ENCODE results near the gene ANXA1.

DNA sequence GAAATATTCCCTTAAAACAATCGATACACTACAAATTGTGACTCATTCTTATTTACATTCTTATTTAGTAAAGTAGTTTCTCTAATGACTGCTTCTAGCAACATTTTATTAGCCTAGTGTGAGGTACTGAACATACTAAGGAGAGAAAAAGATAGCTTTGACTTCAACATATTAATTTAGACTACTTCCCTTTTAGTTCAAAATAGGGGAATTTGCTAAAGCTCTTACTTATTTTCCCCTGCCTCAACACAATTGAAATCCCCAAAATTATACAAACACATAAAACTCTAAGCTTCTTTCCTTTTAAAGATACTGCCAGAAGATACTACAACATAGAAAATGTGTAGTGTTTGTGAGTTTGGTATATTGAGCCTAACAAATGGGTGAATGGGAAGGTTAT lies 55.2 kb downstream of the ANXA1 start:
- TF ChIP-seq, protein P1, sequence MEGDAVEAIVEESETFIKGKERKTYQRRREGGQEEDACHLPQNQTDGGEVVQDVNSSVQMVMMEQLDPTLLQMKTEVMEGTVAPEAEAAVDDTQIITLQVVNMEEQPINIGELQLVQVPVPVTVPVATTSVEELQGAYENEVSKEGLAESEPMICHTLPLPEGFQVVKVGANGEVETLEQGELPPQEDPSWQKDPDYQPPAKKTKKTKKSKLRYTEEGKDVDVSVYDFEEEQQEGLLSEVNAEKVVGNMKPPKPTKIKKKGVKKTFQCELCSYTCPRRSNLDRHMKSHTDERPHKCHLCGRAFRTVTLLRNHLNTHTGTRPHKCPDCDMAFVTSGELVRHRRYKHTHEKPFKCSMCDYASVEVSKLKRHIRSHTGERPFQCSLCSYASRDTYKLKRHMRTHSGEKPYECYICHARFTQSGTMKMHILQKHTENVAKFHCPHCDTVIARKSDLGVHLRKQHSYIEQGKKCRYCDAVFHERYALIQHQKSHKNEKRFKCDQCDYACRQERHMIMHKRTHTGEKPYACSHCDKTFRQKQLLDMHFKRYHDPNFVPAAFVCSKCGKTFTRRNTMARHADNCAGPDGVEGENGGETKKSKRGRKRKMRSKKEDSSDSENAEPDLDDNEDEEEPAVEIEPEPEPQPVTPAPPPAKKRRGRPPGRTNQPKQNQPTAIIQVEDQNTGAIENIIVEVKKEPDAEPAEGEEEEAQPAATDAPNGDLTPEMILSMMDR (conservative IDR thresholded peaks at IDR 0.05; ENCODE audit: low read length) = no peak
- TF ChIP-seq EZH2phosphoT487 (IDR thresholded peaks at IDR 0.05; ENCODE audit: borderline replicate concordance) = no peak

Data from Loucy (cell line).